IPS-NIHi7 (cell line): ENCODE results near the gene PTX4.

ENCODE experiments used
- DNase-seq: peaks from one replicate; pipeline ENCODE4 v3.0.0; 2012; ENCODE audit warnings: mixed read lengths; ENCODE audit errors: extremely low spot score

Gene PTX4, protein sequence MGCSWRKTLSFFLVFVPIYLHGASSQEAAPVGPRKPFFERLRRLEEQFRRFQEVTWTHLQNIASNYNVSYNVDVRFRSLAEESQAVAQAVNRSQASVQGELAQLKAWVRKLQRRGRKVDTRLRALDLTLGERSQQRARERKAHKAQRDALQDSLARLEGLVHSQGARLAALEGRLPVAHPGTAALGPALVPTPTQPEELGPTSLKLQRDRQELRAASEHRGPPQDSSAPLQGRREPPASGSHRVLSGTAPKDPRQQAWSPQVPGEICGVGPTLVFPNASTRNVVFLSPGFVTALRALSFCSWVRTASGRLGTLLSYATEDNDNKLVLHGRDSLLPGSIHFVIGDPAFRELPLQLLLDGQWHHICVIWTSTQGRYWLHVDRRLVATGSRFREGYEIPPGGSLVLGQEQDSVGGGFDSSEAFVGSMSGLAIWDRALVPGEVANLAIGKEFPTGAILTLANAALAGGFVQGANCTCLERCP

DNA sequence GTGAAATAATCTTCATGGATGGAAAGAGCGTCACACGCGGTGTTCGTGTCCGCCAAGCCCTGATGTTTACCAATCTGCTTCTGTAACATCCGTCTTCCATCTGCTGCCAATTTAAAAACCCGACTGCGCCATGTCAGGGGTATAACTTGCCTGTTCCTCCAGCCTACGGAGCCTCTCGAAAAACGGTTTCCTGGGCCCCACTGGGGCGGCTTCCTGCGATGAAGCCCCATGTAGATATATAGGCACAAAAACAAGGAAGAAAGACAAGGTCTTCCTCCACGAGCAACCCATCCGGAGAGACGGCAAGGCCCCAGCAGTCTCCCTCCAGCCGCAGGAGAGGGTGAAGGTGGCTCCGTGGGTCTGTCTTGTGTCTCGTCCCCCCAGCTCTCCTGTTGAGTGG lies at the start of gene PTX4:
PTX4 (minus strand) TSS at position 326 of the 400 bp plus-strand sequence; CDS start at position 291, 35 bp downstream.
- no peak for DNase-seq

DNA sequence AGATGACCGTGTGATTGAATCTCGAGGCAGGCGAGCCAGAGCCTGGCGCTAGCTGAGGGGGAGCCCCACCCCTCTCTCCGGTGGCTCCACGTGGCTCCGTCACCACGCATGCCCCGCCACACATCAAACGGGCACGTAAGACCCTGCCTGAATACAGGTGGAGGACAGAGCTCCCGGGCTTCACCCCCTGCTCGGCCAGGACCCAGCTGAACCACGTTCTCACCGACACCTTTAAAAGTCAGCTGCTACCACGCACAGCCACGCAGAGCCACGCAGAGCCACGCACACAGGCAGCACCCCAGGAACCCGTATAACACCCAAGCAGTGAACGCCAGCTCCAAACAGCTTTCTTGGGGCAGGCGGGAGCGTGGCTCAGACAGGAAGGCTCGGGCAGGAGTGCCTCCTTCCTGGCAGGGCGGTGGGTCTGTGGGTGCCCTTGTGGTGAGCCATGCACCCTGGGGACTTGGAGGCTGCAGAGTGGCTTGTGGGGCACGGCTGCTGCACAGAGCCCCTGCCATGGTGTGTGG lies 49.1 kb upstream of the PTX4 start:
- DNase-seq: no peak

DNA sequence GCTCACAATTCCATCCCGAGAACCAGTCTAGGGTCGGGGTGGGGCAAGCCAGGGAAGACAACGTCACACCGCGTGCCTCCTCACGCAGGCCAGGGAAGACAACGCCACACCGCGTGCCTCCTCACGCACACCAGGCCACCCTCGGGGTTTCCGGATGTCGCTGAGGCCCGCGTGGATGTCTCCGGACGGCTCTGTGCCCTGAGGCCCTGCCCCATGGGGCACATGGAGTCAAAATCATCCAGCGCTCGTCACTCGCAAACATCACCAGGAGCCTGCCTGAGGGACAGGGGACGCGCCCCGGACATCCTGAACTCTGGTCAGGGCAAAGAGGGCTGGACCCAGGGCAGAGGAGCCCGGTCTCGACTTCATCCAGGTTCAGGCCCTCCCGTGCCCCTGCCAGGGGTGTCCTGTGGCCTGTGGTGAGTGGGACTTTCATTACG lies 48.4 kb upstream of the PTX4 start:
- DNase-seq: no peak

DNA sequence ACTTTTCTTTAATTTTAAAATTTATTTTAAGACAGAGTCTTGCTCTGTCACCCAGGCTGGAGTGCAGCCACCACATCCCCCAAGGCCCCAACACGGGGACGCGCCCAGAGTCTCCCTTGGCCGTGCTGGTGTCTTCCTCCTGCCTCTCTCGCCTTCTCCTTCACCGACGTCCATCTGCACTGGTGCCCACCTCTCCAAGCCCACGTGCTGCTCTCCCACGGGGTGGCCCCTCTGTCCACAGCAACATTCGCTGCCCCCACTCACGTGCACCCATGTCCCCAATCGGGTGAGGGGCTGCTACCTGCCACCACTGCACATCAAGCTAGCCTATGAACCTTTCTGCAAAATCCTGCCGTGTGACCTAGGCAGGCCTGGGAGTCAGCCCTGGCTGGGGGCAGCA lies 47.9 kb upstream of the PTX4 start:
- DNase-seq: no peak

DNA sequence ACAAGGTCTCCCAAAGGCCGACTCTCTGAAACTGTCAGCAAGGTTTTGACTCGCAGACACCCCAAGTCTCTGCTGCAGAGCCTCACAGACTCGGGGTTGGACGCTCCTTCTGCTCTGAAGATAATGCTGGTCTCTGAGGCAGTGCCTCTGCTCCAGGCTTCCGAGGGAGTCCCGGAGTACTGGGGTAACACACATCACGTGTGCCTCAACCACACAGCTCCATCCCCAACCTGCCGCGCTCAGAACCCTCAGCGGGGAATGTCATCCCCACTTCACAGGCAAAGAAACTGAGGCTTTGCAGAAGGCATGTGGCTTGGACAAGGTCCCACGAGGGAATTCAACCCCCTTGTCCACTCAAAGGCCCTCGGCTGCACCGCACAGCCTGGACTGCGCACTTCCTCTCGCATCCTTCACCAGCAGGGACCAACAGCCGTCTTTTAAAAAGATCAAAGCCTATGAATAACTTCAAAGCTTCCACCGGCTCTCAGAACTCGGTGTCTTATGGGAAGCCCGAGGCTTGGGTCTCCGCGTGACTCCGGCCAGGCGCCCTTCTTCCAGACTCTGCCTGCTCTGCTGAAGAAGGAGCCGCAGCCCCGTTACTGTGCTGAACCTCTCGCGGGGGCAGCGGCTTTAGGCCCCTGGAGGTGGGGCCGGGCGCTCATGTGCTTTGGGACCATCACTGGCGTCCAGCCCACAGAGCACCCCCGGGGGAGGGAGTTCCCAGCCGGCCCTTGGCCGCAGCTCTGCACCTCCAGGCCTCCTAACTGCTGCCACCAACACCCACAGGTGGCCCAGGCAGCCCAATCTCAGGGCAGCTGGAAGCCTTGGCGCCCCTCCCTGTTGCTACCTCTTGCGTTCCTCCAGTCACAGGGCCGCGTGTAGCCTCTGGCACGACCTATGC lies 46.9 kb upstream of the PTX4 start:
- no peak for DNase-seq

DNA sequence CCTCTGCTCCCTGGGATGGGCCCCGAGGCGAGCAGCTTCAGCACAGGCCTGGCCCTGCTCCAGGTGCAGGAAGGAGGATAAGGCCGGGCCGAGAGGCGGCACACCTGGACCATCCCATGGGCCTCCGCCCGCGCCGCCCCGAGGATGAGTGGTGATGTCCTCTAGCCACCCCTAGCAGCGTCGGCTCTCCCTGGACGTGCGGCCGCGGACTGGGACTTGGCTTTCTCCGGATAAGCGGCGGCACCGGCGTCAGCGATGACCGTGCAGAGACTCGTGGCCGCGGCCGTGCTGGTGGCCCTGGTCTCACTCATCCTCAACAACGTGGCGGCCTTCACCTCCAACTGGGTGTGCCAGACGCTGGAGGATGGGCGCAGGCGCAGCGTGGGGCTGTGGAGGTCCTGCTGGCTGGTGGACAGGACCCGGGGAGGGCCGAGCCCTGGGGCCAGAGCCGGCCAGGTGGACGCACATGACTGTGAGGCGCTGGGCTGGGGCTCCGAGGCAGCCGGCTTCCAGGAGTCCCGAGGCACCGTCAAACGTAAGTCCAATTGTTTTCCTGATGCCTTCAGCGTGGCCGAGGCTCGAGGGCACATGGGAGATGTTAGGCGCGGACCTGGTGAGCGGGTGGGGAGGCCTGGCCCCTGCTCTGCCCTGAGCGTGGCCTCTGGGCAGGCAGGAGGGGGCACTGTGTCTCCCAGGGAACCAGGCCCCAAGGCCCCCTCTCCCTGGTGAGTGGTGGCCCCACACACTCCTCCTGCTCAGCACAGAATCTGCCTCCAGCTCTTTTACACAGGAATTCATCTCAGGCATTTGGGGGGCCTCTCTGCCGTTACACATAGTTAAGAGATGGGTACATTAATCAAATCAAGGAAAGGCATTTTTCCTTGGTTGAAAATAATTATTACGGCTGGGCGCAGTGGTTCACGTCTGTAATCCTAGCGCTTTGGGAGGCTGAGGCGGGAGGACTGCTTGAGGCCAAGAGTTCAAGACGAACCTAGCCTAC lies 45.6 kb upstream of the PTX4 start:
- DNase-seq: no peak

DNA sequence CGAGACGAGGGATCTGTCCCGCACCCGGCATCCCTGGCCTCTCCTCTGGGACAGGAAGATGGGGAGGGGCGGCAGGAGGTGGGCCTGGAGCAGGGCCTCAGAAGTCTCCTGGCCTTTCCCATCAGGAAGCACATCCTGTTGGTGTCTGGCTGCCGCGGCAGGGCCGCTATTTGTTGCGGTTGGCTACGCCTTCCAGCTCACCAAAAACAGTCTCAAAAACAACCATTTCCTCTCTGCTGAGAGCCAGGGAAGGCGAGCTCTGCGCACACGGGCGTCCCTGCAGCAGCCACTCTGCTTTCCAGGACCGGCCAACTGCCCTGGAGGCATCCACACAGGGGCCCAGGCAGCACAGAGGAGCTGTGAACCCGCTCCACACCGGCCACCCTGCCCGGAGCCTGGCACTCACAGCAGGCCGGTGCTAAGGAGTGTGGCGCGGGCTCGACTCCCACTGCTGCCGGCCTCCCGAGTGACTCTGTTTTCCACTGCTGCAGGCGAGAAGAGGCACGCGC lies 44.8 kb upstream of the PTX4 start, which contains the start of gene TMEM204:
TMEM204 (plus strand) TSS at position 224 of the 509 bp plus-strand sequence. CDS start 610 bp downstream, outside the sequence.
- DNase-seq: peak; percentile 58

DNA sequence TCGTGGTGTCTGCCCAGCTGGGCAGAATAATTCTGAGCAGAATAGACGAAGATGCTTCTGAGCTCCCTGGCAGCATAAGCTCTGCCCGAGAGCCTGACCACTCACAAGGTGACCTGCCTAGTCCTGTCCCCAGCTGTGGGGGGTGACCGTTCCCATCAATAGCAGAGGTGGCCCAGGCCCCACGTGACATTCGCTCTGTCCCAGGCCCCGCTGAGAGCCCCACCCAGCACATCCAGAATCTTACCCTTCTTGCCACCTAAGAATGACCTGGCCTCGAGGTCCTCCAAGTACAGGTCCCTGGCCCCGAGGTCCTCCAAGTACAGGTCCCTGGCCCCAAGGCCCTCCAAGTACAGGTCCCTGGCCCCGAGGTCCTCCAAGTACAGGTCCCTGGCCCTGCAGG lies 44.0 kb upstream of the PTX4 start:
- DNase-seq: no peak

DNA sequence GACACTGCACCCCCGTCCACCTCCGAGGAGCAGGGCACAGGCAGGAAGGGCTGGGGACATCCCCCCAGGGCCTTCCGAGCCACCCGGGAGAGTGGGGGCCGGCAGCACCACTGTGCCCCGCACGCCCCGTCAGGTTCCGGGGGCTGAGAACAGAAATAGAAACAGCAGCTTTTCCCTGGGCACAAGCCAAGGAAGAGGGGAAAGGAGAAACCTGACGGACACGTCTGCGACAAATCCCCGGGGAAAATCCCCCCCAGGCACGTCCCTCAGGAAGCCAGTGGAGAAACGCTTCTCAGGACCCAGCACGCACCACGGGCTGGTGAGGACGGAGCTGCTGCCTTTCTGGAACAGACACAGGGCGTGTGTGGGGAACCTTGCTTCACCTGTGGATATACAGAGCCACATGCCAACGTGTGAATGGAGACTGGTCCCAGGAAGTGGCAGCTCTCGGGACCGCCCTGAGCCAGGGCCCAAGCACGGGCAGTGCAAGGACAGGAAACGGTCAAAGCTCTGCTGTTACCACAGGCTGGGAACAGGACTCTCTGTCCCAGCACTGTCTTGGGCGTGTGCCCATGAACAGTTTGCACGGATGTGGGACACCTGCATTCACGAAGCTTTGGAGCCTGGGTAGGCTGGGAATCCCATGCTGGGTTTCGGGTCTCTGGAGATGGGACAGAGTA lies 43.5 kb upstream of the PTX4 start:
- no peak for DNase-seq

DNA sequence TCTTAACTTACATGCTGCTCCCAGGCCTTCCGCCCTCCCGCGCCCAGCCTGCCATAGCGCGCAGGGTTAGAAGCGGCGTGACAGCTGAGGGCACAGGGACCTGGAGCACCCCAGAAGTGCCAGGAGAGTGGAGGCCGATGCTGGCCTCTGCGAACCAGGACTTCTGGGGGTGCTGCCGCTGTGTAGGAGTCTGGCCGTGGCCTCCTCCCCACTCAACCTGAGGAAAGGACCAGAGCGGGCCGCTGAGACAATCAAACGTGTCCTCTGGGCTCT lies 42.8 kb upstream of the PTX4 start:
- no peak for DNase-seq

DNA sequence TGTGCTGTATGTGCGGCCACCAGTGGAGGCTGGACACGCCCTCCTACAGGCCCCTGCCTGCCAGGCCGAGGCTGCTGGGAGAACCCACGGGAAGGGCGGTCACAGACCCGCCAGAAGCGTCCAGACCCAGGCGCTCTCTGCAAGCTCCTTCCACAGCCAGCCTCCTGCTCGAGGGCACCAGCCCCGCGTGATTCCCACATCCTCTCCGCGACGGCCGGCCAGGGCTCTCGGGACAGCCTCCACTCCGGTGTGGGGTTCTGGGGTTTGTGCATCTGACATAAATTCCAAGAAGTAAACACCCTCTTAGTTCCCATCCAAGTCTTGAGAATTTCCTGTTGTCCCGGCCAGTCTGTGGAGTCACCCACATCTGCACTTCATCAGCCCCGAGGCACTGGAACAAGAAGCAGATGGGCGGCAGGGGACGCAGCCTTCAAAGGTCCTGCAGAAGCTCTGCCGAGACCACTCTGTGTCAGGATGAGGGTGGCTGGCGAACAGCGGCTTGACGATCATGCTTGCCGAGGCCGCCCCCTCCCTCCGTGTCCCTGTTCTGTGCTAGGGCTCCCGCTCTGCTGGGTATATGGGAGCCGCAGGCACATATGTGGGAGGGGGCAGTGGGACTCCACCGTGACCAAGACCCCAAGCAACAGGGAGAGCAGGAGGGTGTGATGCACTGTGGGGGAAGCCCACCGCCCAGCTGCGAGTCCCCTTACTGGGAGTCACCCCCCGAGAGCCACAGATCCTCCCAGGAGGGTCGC lies 42.3 kb upstream of the PTX4 start:
- no peak for DNase-seq

DNA sequence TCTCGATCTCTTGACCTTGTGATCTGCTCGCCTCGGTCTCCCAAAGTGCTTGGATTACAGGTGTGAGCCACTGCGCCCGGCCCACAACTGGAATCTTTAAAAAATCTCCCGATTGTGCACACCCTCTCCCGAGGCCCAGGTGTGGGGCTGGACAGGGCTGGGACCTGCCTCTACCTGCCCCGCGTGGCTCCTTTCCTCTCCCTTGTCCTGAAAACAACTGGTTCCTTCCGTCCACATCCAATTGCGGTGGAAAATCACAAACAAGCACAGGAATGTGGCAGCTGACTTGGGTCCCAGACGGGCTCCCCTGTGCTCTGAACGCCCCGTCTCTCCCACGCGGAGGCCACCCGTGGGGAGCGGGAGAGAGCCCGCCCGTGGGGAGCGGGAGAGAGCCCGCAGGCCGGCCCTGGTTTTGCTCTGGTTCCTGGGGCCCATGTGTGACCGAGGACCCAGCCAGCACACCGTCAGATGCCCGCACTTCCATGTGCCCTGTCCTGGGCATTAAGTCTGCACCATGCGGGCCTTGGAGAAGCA lies 41.7 kb upstream of the PTX4 start:
- DNase-seq: no peak

DNA sequence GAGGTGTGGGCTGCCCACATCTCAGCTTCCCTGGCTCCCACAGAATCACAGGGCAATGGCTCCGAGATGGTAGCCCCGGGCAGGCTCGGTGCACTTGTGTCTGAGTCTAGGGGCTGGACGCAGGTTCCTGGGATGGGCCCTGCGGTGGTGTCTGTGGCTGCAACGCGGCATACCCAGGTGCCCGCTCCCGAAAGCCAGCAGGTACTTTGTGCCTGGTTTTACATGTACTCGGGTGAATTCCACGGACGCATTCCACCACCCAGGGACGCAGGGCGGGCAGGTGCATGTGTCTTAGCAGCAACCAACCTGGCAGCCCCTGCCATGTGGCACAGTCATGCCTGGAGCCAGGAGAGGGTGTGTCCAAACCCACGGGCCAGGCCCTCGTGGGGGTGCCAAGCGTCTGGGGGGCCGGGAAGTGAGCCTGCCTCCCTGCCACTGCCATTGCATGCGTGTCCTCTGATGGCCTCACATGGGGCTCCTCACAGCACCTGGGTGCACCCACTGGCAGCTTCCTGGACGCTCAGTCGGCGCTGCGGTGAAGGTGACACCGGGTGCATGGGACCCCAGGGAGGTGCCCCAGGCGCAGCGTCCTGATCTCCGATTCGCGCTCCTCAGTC lies 40.3 kb upstream of the PTX4 start:
- no peak for DNase-seq

DNA sequence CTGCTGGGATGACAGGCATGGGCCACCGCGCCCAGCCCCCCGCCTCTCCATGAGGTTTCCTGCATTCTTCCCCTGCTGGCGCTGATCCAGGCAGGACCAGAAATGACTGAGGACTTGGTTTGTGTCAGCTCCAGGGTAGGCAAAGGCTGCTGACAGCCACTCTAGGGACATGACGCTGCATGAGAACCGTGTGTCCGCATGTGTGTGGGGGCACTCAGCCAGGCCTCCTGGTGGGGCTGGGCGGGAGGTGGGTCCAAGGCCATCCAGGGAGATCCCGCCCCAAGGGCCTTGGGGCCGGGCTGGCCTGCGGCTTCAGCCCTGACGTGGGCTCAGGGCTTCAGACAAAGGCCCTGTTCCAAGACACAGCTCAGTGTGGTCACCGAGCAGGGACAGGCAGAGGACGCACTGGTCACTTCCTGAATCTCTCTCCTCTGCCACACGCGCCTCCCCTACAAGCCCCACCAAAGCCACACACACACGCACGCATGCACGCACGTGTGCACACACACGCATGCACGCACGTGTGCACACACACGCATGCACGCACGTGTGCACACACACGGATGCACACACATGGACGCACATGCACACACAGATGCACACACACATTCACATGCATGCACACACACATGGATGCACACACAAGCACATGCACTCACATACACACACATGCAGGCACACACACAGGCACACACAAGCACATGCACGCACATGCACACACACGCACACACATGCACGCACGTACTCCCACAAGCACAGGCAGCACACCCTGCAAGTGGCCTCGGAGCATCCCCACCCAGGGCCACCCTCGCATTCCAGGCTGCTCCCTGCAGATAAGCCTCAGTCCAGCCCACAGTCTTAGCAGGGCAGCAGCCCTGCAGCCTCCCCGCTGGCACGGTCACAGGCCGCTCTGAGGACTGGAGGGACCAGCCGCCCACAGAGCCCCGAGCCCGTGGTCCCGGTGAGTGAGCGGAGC lies 39.4 kb upstream of the PTX4 start:
- no peak for DNase-seq

DNA sequence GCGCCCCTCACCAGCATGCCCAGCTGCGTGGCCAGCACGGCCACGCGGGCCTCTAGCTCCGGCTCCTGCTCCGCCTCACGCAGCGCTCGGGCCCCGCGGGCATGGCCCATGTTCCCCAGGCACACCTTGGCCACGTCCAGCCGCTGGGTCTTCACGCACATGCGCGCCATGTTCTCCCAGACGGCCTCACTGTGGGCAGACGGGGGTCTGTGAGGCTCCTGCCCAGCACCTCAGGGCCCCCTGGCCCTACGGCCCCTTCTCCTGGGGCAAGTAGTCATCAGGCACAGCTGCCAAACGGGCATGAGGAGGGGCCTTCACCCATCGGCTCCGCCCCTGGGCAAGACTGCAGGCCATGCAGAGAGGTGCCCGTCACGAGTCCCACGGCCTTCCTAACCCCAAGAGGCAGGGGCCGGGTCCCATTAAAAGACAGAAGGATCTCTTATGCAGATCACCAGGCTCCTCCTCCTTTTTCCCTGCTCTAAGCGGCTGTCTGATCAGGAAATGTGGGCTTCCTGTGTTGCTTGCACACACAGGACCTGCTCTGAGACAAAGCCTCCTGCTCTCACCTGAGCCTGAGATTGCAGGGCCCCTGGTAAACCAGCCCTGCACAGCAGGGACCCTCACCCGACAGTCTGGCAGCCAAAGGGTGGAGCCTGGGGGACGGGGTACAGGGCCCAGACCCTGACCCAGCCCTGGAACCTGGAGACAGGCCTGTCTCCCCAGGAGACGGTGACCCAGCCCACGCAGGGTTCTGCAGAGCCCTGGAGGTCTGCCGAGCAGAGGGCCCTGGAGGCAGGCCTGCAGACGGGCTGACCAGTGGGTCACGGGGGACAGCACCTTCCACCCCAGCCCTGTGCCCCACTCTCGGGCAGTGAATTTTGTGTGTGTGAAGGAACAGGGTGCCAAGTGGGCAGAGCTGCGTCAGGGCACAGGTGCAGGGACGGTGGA lies 38.1 kb upstream of the PTX4 start:
- no peak for DNase-seq

DNA sequence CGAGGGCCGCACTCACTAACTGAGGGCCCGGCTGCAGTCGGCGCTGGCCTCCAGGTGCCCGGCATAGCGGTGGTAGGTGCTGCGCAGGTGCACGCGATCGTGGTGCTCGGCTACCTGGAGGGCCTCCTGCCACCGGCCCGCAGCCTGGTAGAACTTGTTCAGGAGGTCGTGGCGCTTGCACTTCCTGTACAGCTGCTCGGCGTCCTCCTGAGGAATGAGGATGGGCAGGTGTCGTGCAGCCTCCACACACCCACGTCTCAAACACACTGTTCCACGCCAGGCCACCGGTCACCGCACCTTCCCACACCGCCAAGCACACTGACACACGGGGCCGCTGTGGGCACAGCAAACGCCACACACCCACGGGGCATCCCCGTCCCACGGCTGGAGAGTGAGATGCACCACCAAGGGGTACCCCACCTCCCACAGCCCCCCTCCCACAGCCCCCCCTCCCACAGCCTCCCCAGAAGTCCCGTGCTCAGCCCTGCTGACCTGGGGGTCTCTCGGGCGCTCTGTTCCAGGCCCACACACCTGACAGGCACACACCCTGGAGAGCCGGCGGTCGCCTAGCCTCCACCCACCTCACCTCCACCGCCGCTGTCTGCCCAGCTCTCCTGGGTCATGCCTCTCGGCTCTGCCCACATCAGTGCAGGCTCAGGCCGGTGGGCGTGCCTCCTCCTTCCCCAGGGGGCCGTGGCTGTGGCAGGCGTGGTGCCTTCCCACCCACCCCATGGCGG lies 37.3 kb upstream of the PTX4 start:
- no peak for DNase-seq
